GM15510 (cell line): Measurements from ENCODE around the gene GLRX.

ENCODE experiments used
- POLR2A ChIP-seq: IDR thresholded peaks from 3 replicates; pipeline ENCODE4 v1.6.1; 2011; ENCODE audit warnings: borderline replicate concordance; ENCODE audit not compliant: insufficient read length; ENCODE audit errors: extremely low read depth

GLRX gene

DNA sequence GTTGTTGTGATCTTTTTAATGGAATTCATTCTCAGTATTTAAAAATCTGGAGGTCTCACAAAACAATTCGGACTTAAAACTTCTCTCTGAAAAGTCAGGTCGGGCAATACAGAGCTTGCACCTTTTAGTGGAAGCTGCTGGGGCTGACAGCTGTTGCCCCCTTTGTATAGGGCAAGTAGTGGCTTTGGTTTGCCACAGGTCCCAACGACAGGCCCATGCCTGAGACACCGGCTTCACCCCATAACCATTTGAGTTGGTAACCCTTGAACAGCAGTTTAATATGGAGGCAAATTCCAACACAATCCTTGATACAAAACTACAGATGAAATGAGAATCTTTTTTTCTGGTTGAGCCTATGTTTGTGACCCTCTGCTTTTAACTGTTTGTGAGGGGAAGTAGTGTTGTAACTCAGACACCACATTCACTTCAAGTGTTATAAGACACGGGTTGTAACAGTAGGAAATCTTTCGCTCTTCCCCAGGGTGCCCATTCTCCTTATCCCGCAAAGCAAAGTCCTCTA, 752 bp upstream of the GLRX start:
- TF ChIP-seq POLR2A: no peak

DNA sequence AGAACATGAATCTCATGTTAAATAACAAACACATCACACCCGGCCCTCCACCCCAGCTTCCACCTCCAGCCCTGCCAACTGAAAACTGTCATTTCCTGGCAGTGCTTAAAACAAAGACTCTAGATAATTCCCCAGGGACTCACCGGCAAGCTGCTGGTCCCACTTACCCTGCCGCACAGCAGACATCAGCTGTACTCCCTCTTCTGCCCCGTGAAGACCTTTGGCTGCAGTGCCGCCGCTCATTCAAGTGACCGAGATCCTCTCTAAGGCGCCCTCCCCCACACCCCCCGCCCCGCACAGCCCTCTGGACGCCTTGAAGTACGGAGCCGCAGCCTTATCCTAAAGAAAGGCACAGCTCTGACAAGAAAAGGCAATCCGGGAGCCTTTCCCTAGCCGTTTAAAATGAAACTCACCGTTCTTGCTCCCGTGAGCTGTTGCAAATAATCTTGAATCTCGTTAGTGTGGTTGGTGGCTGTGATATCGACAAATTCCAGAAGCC, 434 bp downstream of the GLRX start:
- no peak for TF ChIP-seq POLR2A

GRCh38 chr5:95821110-95822021, 1.2 kb downstream of the GLRX start:
- TF ChIP-seq POLR2A: no peak

GRCh38 chr5:95818181-95819147, 4.1 kb downstream of the GLRX start:
- TF ChIP-seq POLR2A: no peak

DNA sequence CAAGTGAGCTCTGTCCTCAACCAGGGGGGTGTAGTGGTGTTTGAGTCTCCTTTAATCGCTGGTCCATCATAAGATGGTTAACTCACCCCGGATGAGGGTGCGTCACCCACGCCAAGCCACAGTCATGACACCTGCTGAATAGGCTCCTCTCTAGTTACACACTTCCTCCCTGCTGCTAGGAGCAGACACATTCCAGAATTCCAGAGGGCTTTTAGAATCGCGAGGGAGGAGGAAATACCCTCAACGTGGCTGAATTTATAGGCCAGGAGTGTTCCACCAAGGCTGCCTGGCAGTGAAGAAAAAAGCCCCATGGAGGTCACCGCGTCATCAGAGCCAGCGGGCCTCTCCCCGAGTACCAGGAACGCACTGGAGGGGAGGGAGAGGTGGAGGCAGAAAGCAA, 5.1 kb downstream of the GLRX start:
- TF ChIP-seq POLR2A: no peak

GRCh38 chr5:95816776-95817175, 5.8 kb downstream of the GLRX start:
- TF ChIP-seq POLR2A: no peak

- TF ChIP-seq POLR2A: no peak
These were observed 6.2 kb downstream of the GLRX start for GRCh38 chr5:95816341-95816740.

GRCh38 chr5:95815155-95815729, 7.3 kb downstream of the GLRX start:
- TF ChIP-seq POLR2A: no peak

- no peak for TF ChIP-seq POLR2A
These were observed 10.5 kb downstream of the GLRX start for GRCh38 chr5:95812074-95812471.

- TF ChIP-seq POLR2A: no peak
These were observed 12.0 kb downstream of the GLRX start for GRCh38 chr5:95810305-95811125.

DNA sequence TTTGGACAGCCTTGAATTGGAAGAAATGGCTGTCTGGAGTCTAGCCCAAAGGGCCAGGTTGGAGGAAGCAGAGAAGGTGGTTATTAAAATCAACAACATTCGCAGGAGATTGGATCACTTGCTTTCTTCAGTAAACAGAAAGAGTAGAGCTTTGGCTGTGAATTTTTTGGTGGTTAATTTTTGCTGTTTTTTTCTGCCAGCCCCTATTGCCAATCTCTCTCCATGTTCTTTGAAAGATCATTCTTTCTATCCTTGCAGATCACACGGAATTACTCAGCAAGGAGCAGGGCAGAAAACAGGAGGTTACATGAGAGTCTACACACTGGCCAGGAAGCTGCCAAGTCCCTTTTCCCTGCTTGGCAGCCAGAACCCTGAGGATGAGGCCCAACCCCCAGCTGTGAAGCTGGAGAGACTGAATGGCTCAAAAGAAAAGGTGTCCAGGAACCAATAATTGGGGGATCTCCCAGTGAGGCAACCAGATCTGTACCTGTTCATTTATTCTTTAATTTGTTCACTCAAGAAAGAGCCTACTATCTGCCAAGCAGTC, 13.0 kb downstream of the GLRX start:
- TF ChIP-seq POLR2A: no peak

- TF ChIP-seq POLR2A: no peak
These were observed 13.7 kb downstream of the GLRX start for GRCh38 chr5:95808686-95809413.
